OCI-LY1 (cell line): ENCODE results near the gene PIANP.

ENCODE experiments used
- H2AFZ ChIP-seq: fragments of 200-600 bp; sonication (generic), shearing (Covaris generic); 2 replicates; pipeline ENCODE4 v1.6.0; 2014; ENCODE audit warnings: antibody characterized with exemption, mild to moderate bottlenecking, low read length
- H3F3A ChIP-seq: fragments of 200-600 bp; sonication (generic), shearing (Covaris generic); 2 replicates; pipeline ENCODE4 v1.6.0; 2014; ENCODE audit warnings: mild to moderate bottlenecking, antibody characterized with exemption, low read length, moderate library complexity; ENCODE audit not compliant: insufficient read depth
- H3K27ac ChIP-seq: fragments of 200-600 bp; sonication (generic); 2 replicates; pipeline ENCODE4 v1.5.1; 2014; ENCODE audit warnings: low read length, mixed run types, mild to moderate bottlenecking, low read depth; ENCODE audit not compliant: poor library complexity, severe bottlenecking
- H3K27me3 ChIP-seq: fragments of 200-600 bp; sonication (generic); 2 replicates; pipeline ENCODE4 v1.6.0; 2014; ENCODE audit warnings: antibody characterized with exemption, mild to moderate bottlenecking, low read length, moderate library complexity; ENCODE audit not compliant: insufficient read depth
- H3K36me3 ChIP-seq: fragments of 200-600 bp; sonication (generic); 2 replicates; pipeline ENCODE4 v1.6.1; 2014; ENCODE audit warnings: mild to moderate bottlenecking, antibody characterized with exemption, low read length, moderate library complexity, mixed read lengths; ENCODE audit not compliant: insufficient read depth
- H3K4me1 ChIP-seq: fragments of 200-600 bp; sonication (generic); 2 replicates; pipeline ENCODE4 v1.5.1; 2014; ENCODE audit warnings: mild to moderate bottlenecking, low read length, moderate library complexity; ENCODE audit not compliant: insufficient read depth, severe bottlenecking
- H3K4me2 ChIP-seq: fragments of 200-600 bp; sonication (generic), shearing (Covaris generic); 2 replicates; pipeline ENCODE4 v1.6.1; 2014; ENCODE audit warnings: low read length
- H3K4me3 ChIP-seq: fragments of 200-600 bp; sonication (generic); 2 replicates; pipeline ENCODE4 v1.5.1; 2014; ENCODE audit warnings: low read length, low read depth, mild to moderate bottlenecking, mixed read lengths; ENCODE audit not compliant: poor library complexity, severe bottlenecking
- H3K79me2 ChIP-seq: fragments of 200-600 bp; shearing (Covaris generic); 2 replicates; pipeline ENCODE4 v1.6.1; 2016; ENCODE audit warnings: mixed run types, low read length, mixed read lengths; ENCODE audit not compliant: insufficient read depth
- H3K9ac ChIP-seq: fragments of 200-600 bp; sonication (generic), shearing (Covaris generic); 2 replicates; pipeline ENCODE4 v1.6.1; 2014; ENCODE audit warnings: mild to moderate bottlenecking, low read length, mixed read lengths
- H3K9me2 ChIP-seq: fragments of 200-600 bp; sonication (generic), shearing (Covaris generic); 2 replicates; pipeline ENCODE4 v1.6.1; 2014; ENCODE audit warnings: low read depth, mild to moderate bottlenecking, low read length, mixed read lengths
- H3K9me3 ChIP-seq: fragments of 200-600 bp; shearing (Covaris generic); 2 replicates; pipeline ENCODE4 v1.6.1; 2014; ENCODE audit warnings: low read length, mixed read lengths
- H4K20me1 ChIP-seq: fragments of 200-600 bp; sonication (generic), shearing (Covaris generic); 2 replicates; pipeline ENCODE4 v1.6.0; 2016; ENCODE audit warnings: mild to moderate bottlenecking, low read length; ENCODE audit not compliant: insufficient read depth
- CTCF ChIP-seq: fragments of 200-600 bp; sonication (generic), shearing (Covaris generic); IDR thresholded peaks from 2 replicates; pipeline ENCODE4 v1.5.1; 2017; ENCODE audit warnings: mild to moderate bottlenecking, antibody characterized with exemption, low read length, moderate library complexity, mixed read lengths
- EZH2 ChIP-seq: fragments of 200-600 bp; sonication (generic), shearing (Covaris generic); IDR thresholded peaks from 2 replicates; pipeline ENCODE4 v1.8.0; 2017; ENCODE audit warnings: borderline replicate concordance, mixed run types, mild to moderate bottlenecking, antibody characterized with exemption, low read length, moderate library complexity, mixed read lengths

Gene PIANP

GRCh38 chr12:6724409-6724797 is 23.8 kb upstream of the PIANP start:
- no peaks in the 10 kb centered on the region for H3K27me3 ChIP-seq
- H3K9me2 ChIP-seq = no peaks in the 10 kb centered on the region
- no peak overlapping the region for H2AFZ ChIP-seq
- TF ChIP-seq EZH2 = no peak
- peaks cover 37% of the 10 kb centered on the region for H3K4me1 ChIP-seq
- no peaks in the 10 kb centered on the region for H3K9me3 ChIP-seq
- H3K9ac ChIP-seq = peak overlapping the region; percentile 78
- peaks cover 7% of the 10 kb centered on the region; the same call in 1 of the 2 replicates for H3F3A ChIP-seq
- H3K4me2 ChIP-seq = peak overlapping the region; percentile 89
- no peaks in the 10 kb centered on the region for H3K79me2 ChIP-seq
- no peaks in the 10 kb centered on the region for H4K20me1 ChIP-seq
- peak overlapping the region; percentile 72 for H3K27ac ChIP-seq
- peaks cover 15% of the 10 kb centered on the region for H3K36me3 ChIP-seq
- peak overlapping the region; percentile 69 for H3K4me3 ChIP-seq

GRCh38 chr12:6723607-6724408 is 23.2 kb upstream of the PIANP start, which contains the start of gene COPS7A:
Gene COPS7A (plus strand): TSS chr12:6724046. CDS start chr12:6724657, 611 bp downstream.
- Histone ChIP-seq H3K9me2 (no peaks in the 10 kb centered on the region), H3K9ac (peak within 1 kb of the TSS; percentile 87), H4K20me1 (no peaks in the 10 kb centered on the region), H3F3A (peaks cover 7% of the 10 kb centered on the region; the same call in 1 of the 2 replicates), H3K27ac (peak within 1 kb of the TSS; percentile 76), H3K4me3 (peak within 1 kb of the TSS; percentile 69), H3K9me3 (no peaks in the 10 kb centered on the region), H2AFZ (peak within 1 kb of the TSS; percentile 90), H3K4me2 (peak within 1 kb of the TSS; percentile 89), H3K4me1 (peaks cover 37% of the 10 kb centered on the region), H3K36me3 (peaks cover 9% of the 10 kb centered on the region; the same call in 1 of the 2 replicates), H3K27me3 (no peaks in the 10 kb centered on the region), H3K79me2 (no peaks in the 10 kb centered on the region)
- TF ChIP-seq CTCF (no peak), EZH2 (no peak)

- H3K4me2 ChIP-seq = peak overlapping the region; percentile 89
- peak overlapping the region; percentile 87 for H3K9ac ChIP-seq
- H3K36me3 ChIP-seq = no peaks in the 10 kb centered on the region
- H3K27ac ChIP-seq = peak overlapping the region; percentile 76
- H3K9me3 ChIP-seq = no peaks in the 10 kb centered on the region
- TF ChIP-seq CTCF (no peak), EZH2 (no peak)
- no peak overlapping the region for H2AFZ ChIP-seq
- no peaks in the 10 kb centered on the region for H3K27me3 ChIP-seq
- peak overlapping the region; percentile 69 for H3K4me3 ChIP-seq
- H3K79me2 ChIP-seq = no peaks in the 10 kb centered on the region
- H3F3A ChIP-seq = peaks cover 7% of the 10 kb centered on the region; the same call in 1 of the 2 replicates
- peaks cover 37% of the 10 kb centered on the region for H3K4me1 ChIP-seq
- H4K20me1 ChIP-seq = no peaks in the 10 kb centered on the region
- H3K9me2 ChIP-seq = no peaks in the 10 kb centered on the region
These were observed 22.2 kb upstream of the PIANP start for GRCh38 chr12:6722863-6723262.
